ENCODE data around the gene KRTAP10-6. TPM values are rescaled to one million over a fixed set of nuclear protein-coding genes. Genes with fewer than 3 reads are reported as not detected.
"Not testable (repeated sequence)": the region's sequence is repeated elsewhere in the genome, so short reads cannot be mapped to it uniquely, and the experiment has no call there.

KRTAP10-6 gene
- total RNA-seq, 1 donor from 2014 or later = not detected

DNA sequence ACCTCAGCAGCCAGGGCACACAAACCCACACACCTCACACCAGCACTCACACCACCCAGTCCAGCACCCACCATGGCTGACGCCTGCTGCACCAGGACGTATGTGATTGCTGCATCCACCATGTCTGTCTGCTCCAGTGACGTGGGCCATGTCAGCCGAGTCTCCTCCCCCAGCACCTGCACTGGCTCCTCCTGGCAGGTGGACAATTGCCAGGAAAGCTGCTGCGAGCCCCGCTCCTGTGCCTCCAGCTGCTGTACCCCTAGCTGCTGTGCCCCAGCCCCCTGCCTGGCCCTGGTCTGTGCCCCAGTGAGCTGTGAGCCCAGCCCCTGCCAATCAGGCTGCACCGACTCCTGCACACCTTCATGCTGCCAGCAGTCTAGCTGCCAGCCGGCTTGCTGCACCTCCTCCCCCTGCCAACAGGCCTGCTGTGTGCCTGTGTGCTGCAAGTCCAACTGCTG, 19.8 kb upstream of the KRTAP10-6 start, which contains the start of gene KRTAP10-8:
Gene KRTAP10-8, plus strand, starts transcription at position 51 of the 458 bp plus-strand sequence. Its CDS starts 22 bp downstream, at position 73.
- Mint-ChIP-seq H3K4me3 (no peak within 1 kb of the TSS), H3K36me3 (no peaks in the 10 kb centered on the region)
- TF ChIP-seq CTCF (conservative IDR thresholded peaks at IDR 0.05) = no peak

GRCh38 chr21:44611551-44611950, 19.2 kb upstream of the KRTAP10-6 start:
- no peak overlapping the region for H3K27ac Mint-ChIP-seq
- H3K36me3 Mint-ChIP-seq = no peaks in the 10 kb centered on the region
- DNase-seq (ENCODE audit: extremely low spot score, unreplicated experiment) = no peak
- peaks cover 13% of the 10 kb centered on the region for H3K9me3 Mint-ChIP-seq
- peaks cover 4% of the 10 kb centered on the region for H3K27me3 Mint-ChIP-seq
- no peak for TF ChIP-seq CTCF (conservative IDR thresholded peaks at IDR 0.05)
- H3K4me3 Mint-ChIP-seq = no peak overlapping the region
- no peaks in the 10 kb centered on the region for H3K4me1 Mint-ChIP-seq (ENCODE audit: unreplicated experiment)

More for the DNA sequence above, 19.8 kb upstream of the KRTAP10-6 start, which contains the start of gene KRTAP10-8:
- DNase-seq (ENCODE audit: extremely low spot score, unreplicated experiment) = no peak
- no peaks in the 10 kb centered on the region for H3K4me1 Mint-ChIP-seq (ENCODE audit: unreplicated experiment)
- peaks cover 13% of the 10 kb centered on the region for H3K9me3 Mint-ChIP-seq
- H3K27me3 Mint-ChIP-seq = peaks cover 4% of the 10 kb centered on the region
- H3K27ac Mint-ChIP-seq = no peak within 1 kb of the TSS

DNA sequence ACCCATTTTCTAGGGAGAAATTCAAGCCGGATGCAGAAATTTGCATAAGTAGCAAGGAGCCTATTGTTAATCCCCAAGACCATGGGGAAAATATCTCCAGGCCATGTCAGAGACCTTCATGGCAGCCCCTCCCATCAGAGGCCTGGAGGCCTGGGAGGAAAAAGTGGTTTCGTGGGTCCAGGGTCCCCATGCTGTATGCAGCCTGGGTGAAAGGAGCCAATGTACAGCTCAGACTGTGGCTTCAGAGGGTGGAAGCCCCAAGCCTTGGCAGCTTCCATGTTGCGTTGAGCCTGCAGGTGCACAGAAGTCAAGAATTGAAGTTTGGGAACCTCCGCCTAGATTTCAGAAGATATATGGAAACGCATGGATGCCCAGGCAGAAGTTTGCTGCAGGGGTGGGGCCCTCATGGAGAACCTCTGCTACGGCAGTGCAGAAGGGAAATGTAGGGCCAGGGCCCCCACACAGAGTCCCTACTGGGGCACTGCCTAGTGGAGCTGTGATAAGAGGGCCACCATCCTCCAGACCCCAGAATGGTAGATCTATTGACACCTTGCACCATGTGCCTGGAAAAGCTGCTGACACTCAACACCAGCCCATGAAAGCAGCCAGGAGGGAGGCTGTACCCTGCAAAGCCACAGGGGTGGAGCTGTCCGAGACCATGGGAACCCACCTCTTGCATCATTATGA, 18.0 kb upstream of the KRTAP10-6 start:
- not testable (repeated sequence) for H3K36me3 Mint-ChIP-seq; H3K4me3 Mint-ChIP-seq; DNase-seq (ENCODE audit: extremely low spot score, unreplicated experiment); H3K27ac Mint-ChIP-seq; H3K27me3 Mint-ChIP-seq; H3K4me1 Mint-ChIP-seq (ENCODE audit: unreplicated experiment)
- H3K9me3 Mint-ChIP-seq = peaks cover 13% of the 10 kb centered on the region

GRCh38 chr21:44609193-44609592, 16.9 kb upstream of the KRTAP10-6 start:
- no peak for DNase-seq (ENCODE audit: extremely low spot score, unreplicated experiment)
- Mint-ChIP-seq H3K4me1 (ENCODE audit: unreplicated experiment) (no peaks in the 10 kb centered on the region), H3K27ac (no peak overlapping the region), H3K9me3 (peaks cover 13% of the 10 kb centered on the region), H3K36me3 (no peaks in the 10 kb centered on the region), H3K4me3 (no peak overlapping the region), H3K27me3 (peaks cover 8% of the 10 kb centered on the region)
- TF ChIP-seq CTCF (conservative IDR thresholded peaks at IDR 0.05) = no peak

DNA sequence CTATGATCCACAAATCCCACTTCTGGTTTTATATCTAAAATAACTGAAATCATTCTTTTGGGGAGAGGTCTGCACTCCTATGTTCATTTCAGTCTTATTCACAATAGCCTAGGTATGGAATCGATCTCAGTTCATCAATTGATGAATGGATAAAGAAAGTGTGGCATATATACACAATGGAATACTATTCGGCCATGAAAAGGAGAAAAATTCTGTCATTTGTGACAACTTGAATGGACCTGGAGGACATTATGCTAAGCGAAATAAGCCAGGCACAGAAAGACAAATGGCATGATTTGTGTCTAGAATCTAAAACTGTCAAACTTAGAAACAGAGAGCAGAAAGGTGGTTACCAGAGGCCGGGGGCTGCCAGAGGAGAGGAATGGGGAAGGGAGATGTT, 14.2 kb upstream of the KRTAP10-6 start:
- Mint-ChIP-seq H3K4me1 (ENCODE audit: unreplicated experiment) (no peaks in the 10 kb centered on the region), H3K36me3 (no peaks in the 10 kb centered on the region), H3K4me3 (no peak overlapping the region), H3K27me3 (peaks cover 8% of the 10 kb centered on the region), H3K9me3 (peaks cover 13% of the 10 kb centered on the region), H3K27ac (no peak overlapping the region)
- no peak for DNase-seq (ENCODE audit: extremely low spot score, unreplicated experiment)
- TF ChIP-seq CTCF (conservative IDR thresholded peaks at IDR 0.05) = no peak

- H3K9me3 Mint-ChIP-seq = peaks cover 3% of the 10 kb centered on the region
- no peaks in the 10 kb centered on the region for H3K4me1 Mint-ChIP-seq (ENCODE audit: unreplicated experiment)
- H3K36me3 Mint-ChIP-seq = no peaks in the 10 kb centered on the region
- DNase-seq (ENCODE audit: extremely low spot score, unreplicated experiment) = no peak
- no peak overlapping the region for H3K27ac Mint-ChIP-seq
- H3K27me3 Mint-ChIP-seq = peaks cover 8% of the 10 kb centered on the region
- H3K4me3 Mint-ChIP-seq = no peak overlapping the region
- no peak for TF ChIP-seq CTCF (conservative IDR thresholded peaks at IDR 0.05)
Measured at GRCh38 chr21:44603911-44604310, 11.6 kb upstream of the KRTAP10-6 start.

All from type B pancreatic cell (in vitro differentiated cells).